ENCODE results near the gene IRS4.

- TF ChIP-seq CTCF (IDR thresholded peaks at IDR 0.05; ENCODE audit: control extremely low read depth in 1 of 3, insufficient read depth in 1 of 3, low read depth in 1 of 3, low read length in 3 of 3) (peak; percentile 45 to 63 (median 56)), POLR2A (IDR thresholded peaks at IDR 0.05; ENCODE audit: control extremely low read depth in 1 of 2, low read depth in 2 of 2, low read length in 2 of 2) (no peak), EZH2 (IDR thresholded peaks at IDR 0.05; ENCODE audit: low read depth, low read length, severe bottlenecking) (no peak), JUND (IDR thresholded peaks at IDR 0.05; ENCODE audit: low read length) (no peak), CEBPB (IDR thresholded peaks at IDR 0.05; ENCODE audit: low read depth, low read length) (no peak)
Observed at GRCh38 chrX:108735091-108735678, 1.2 kb downstream of the IRS4 start.

Data from H1 (cell line).